Left renal cortex interstitium (tissue), 4 donors: ENCODE data around the gene USP9X. TPM values are rescaled to one million over a fixed set of nuclear protein-coding genes. Genes with fewer than 3 reads are reported as not detected.
"Not testable (repeated sequence)": the region's sequence is repeated elsewhere in the genome, so short reads cannot be mapped to it uniquely, and the experiment has no call there.

Experiments
- DNase-seq, 4 donors: peaks; one replicate each; pipeline ENCODE4 v3.0.0-alpha.2; 2013; ENCODE audit warnings: low read depth in 4 of 4, low spot score in 2 of 4, missing footprints in 1 of 4
- polyA plus RNA-seq, 4 donors: library from polyadenylated mRNA; unstranded; fragments of 120-200 nt; gene quantifications; one replicate each; pipeline ENCODE4 v1.2.1, GENCODE V29; 2013; ENCODE audit not compliant: insufficient read length in 4 of 4

Gene USP9X
- polyA plus RNA-seq, 4 donors = 53.9 to 72.1 (median 60.0) TPM

DNA sequence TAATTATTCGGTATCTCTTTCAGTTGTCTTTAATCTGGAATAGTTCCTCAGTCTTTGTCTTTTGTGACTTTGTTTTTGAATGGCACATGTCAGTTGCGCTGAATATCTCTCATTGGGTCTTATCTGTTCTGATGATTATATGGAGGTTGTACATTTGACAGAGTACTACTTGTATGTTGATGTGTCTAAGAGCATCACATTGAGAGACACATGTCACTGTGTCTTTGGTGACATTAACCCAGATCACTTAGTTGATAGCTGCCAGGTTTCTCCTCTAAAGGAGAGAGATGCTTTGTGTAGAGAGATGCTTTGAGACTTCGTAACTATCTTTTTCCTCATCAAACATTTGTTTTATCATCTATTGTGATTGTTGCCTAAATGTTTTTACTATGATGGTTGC, 92.1 kb downstream of the USP9X start:
- DNase-seq = no peak

DNA sequence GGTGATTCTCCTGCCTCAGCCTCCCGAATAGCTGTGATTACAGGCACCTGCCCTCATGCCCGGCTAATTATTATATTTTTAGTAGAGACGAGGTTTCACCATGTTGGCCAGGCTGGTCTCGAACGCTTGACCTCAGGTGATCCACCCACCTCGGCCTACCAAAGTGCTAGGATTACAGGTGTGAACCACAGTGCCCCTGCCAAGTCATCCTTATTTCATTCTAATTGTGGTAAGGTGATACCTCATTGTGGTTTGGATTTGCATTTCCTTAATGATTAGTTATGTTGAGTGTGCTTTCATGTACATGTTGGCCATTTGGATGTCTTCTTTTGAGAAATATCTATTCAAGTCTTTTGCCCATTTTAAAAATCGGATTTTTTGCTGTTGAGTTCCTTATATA, 93.0 kb downstream of the USP9X start:
- no peak for DNase-seq

DNA sequence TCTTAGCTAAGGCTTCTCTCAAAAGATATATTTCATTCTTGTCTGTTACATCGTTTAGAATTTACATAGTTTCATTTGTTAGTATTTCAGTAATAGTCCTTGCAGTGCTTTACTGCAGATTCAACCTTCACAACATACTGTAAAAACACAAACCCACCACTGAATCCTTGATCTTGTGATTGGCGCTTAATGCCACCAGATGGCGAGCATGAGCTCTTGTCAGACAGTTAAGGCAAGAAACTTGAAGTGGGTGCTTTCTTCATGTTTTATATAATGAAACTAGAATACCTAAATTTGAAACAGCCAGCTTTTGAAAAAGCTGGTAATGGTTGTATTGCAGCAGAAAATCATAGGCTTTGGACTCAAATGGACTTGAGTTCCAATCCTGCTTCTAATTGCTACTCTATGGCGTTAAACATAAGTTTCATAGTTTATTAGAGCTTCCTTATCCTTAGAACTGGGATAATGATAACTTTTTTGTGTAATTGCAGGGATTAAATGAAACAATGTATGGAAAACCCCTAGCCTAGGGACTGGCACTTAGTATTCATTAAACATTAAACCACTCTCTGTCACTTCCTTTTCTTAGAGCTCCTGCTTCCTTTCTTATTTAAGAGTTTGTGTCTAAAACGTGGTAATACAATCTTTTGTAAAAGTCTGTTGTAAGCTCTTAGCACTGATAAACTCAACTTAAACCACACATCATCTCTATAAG, 95.1 kb downstream of the USP9X start:
- peak in 1 of 4 donors; percentile 29 for DNase-seq

DNA sequence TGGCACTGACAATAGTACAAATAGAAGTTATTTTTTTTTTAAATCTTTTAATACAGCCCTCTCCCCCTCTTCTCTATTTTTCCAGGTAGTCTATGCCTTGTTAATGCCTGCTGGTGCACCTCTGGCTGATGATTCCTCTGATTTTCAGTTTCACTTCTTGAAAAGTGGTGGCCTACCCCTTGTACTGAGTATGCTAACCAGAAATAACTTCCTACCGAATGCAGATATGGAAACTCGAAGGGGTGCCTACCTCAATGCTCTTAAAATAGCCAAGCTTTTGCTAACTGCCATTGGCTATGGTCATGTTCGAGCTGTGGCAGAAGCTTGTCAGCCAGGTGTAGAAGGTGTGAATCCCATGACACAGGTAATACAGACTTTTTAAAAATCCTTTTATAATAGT, 99.1 kb downstream of the USP9X start:
- no peak for DNase-seq

DNA sequence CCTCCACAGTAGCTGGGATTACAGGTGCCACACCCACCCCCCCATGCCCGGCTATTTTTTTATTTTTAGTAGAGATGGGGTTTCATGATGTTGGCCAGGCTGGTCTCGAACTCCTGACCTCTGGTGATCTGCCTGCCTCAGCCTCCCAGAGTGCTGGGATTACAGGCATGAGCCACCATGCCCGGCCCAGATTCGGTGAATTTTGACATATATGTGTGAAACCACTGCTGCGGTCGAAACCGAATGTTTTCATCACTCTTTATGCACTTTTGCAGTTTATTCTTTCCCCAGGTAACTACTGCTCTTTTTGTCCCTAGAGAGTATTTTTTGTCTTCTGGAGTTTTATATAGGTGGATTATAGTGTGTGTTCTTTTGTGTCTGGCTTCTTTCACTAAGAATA, 101.7 kb downstream of the USP9X start:
- DNase-seq = not testable (repeated sequence)

DNA sequence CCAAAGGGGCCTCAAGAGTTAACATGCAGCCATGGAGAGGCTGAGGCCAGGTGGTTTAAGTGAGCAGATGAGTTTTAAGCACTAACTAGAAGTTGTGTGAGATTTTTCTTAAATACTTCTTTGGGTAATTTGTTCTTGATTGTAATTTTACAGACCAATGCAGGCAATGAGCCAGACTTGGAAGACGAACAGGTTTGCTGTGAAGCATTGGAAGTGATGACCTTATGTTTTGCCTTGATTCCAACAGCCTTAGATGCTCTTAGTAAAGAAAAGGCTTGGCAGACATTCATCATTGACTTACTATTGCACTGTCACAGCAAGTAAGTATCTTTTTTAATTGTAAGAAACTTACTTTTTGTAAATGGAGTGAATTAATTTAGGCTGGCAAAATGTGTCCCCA, 103.9 kb downstream of the USP9X start:
- no peak for DNase-seq

DNA sequence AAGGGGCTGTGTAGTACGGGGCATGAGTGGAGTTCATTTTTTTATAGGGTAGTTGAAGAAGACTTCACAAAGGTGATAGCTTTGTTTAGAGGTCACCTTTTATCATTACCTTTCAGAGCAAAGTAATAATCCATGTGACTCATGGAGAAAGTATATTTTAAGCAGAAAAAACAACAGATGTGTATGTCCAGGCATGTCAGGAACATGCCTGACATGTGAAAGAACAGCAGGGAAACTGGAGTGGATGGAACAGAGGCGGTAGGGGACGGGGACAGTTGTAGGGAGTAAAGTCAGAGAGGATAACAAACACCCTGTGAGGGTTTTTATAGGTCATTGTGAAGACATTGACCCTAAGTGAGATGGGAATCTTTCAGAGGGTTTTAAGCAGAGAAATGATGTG, 107.6 kb downstream of the USP9X start:
- DNase-seq = no peak

DNA sequence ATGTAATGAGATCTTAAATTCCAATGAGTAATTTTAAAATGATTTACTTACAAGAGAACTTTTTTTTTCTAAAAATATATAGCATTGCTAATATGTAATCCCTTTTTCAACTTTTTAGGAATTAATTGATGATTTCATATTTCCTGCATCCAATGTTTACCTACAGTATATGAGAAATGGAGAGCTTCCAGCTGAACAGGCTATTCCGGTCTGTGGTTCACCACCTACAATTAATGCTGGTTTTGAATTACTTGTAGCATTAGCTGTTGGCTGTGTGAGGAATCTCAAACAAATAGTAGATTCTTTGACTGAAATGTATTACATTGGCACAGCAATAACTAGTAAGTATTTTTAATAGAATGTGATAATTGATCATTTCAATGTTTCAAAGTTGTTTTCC, 113.2 kb downstream of the USP9X start:
- DNase-seq = no peak

DNA sequence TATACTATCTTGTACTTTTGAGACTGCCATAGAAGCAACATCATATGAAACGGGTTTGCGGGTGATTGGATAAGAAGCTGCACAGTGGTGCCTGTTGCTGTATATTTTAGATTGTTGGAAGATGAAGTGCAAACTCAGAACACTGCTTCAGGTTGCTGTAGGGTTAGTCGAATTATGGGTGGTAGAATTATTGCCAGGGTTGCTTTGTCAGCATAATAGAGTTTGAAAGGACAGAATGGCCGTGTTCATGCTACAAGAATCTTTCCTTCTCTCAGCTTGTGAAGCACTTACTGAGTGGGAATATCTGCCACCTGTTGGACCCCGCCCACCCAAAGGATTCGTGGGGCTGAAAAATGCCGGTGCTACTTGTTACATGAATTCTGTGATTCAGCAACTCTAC, 115.5 kb downstream of the USP9X start:
- no peak for DNase-seq

DNA sequence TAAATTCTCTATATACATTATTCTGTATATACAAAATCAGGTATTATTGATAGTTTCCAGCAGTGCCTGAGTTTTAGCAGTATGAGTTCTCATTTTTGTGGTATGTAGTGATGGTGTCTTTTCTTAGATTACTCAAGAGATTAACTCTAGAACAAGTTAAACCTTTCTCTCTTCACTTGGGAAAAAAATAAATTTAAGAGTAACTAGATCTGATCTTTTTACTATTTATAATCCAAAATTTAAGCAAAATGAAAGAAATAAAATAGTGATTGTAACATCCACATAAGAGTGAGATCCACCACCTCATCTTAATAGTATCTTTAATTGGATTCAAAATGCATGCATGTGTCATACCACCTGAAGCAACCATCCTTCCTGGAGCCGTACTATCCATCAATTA, 124.6 kb downstream of the USP9X start:
- no peak for DNase-seq

DNA sequence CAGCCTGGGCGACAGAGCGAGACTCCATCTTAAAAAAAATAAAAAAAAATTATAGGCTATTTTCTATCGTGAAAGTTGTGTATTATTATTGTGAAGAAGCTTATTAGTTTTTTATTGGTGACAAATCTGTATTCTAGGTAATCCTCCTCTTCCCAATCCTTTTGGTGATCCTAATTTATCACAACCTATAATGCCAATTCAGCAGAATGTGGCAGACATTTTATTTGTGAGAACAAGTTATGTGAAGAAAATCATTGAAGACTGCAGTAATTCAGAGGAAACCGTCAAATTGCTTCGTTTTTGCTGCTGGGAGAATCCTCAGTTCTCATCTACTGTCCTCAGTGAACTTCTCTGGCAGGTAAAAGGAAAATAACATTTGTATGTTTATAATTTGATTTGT, 139.4 kb downstream of the USP9X start:
- DNase-seq = no peak

DNA sequence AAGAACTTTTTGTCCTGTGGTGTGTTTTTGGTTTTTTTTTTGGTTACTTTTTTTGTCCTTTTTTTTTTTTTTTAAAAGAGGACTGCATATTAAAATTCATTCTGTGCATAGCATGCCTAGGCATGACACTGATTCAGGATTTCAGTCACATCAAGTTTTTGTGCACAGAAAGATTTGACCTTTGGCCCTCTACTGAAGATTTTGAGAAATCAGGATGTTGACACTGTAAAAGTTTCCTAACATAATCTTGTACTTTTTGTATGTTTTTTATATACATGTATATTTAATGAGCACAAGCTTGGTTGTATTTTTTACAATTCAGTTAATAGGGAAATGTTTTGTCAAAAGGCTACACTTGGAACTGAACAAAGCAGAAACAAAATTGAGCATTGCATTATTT, 148.7 kb downstream of the USP9X start:
- no peak for DNase-seq

DNA sequence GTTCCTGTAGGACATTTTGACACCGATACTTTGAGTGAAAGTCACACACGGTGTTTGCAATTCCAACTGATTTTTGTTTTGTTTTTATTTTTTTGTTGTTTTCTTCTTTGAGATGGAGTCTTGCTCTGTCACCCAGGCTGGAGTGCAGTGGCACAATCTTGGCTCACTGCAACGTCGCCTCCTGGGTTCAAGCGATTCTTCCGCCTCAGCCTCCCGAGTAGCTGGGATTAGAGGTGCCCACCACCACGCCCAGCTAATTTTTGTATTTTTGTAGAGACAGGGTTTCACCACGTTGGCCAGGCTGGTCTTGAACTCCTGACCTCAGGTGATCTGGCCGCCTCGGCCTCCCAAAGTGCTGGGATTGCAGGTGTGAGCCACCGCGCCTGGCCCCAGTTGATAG, 149.2 kb downstream of the USP9X start:
- not testable (repeated sequence) for DNase-seq

DNA sequence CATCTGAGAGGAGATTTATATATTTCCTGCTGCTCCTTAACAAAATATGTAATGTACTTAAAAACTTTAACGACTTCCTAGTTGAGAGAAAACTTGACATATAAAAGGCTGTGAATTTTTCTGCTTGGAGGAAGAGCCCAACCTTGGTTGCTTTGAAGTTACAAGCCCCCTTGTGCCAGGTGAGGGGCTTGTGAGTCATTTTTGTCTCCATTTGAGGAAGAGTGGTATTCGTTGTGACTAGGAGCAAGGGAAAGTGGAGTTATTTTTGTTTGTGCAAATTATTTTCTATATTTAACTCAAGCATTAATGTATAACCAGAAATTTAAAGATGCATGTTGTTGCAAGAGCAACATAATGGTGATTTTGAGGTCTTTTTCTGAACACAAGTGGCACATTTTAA, 149.7 kb downstream of the USP9X start:
- no peak for DNase-seq

DNA sequence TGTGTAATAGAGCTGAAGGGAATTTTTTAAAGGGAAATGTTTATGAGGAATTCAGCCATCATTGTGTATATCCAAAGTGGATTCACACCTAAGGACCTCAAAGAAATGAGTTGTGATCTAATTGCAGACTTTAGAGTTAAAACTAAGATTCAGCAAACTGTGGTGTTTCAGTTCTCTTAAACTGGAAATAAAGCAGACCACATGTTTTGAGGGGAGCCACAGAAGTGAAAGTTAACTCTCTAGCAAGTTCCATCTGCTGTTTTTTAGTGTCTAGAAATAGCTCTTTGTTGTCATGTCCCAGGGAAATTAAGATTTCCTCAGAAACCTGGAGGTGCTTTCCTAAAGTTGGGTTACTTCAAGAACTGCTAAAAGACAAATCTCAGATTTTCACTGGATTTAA, 151.4 kb downstream of the USP9X start:
- DNase-seq = no peak

DNA sequence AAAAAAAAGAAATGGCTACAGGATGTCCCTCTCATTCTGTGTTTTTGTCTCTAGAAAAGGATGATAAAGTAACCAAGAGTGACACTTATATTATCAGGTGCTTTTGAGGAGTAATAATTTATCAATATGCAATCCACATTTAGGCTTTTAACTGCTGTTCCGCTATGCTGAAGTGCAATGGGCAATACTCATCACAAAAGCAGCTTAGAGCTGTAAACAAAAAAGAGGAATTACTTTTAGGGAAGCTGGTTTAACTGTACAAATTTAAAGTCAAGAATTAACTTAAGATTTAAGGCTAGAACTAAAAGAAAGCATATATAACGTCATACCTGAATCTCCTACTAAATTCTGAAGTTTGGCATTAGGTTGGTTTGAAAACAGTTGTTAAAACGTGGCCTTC, 155.3 kb downstream of the USP9X start:
- no peak for DNase-seq

DNA sequence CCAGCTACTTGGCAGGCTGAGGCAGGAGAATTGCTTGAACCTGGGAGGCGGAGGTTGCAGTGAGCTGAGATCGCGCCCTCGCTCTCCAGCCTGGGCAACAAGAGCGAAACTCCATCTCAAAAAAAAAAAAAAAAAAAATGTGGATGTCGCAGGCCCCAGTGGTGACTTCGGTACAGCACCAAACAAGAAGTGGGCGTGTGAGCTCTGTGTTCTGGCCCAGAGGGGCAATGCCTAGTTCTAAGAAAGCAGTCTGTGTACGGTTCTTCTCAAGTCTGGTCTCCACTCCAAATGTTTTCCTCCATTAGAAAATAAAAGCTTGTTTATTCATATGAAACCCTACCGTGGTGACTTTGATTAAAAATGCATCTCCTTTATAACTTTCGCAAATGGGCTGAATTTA, 156.7 kb downstream of the USP9X start:
- no peak for DNase-seq

DNA sequence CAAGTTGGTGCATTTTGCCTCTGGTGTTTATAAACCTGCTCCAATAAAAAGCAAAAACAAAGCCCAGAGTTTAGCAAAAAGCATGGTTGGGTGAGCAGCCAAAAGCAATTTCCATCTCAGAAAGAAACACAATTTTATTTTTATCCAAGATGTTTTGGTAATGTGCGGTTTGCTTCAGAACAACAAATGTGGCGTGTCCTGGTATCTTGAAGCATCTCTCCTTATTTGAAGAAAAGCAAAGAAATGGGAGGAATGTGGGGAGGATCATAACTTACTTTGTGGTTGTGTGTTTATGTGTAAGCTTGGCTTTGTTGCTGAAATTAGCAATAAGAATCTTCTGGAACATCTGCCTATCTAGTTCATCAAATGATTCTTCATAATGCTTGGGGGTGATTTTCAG, 160.4 kb downstream of the USP9X start:
- no peak for DNase-seq

DNA sequence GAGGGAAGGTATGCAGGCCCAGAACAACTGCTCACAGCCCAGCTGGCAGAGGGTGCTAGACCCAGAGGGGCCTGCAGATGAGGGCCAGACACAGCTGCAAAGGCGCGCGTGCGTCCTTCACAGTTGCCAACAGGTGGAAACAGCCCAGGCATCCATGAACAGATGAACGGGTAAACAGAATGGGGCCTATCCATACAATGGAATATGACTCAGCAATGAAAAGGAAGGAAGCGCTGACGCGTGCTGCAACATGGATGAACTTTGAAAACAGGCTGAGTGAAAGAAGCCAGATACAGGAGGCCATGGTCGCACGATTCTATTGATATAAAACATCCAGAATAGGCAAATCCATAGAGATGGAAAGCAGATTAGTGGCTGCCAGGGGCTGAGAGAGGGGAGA, 165.6 kb downstream of the USP9X start:
- DNase-seq = no peak

DNA sequence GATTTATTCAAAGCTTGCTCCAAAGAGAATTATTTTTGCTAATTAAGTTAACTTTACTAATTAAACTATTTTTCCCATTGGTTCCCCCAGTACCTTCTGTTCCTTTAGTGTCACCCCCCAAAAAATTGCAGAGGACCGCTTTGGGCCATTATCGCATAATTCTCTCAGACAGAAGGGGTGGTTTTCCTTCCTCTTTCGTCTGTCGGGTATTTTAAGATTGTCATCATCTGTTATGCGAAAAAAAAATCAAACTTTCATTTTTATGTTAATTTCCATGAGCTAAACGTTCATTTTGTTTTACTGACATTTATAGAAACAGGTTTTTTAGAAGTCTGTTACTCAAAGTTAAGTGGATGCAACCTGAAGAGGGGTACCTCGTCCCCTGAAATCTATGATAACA, 172.6 kb downstream of the USP9X start:
- no peak for DNase-seq

DNA sequence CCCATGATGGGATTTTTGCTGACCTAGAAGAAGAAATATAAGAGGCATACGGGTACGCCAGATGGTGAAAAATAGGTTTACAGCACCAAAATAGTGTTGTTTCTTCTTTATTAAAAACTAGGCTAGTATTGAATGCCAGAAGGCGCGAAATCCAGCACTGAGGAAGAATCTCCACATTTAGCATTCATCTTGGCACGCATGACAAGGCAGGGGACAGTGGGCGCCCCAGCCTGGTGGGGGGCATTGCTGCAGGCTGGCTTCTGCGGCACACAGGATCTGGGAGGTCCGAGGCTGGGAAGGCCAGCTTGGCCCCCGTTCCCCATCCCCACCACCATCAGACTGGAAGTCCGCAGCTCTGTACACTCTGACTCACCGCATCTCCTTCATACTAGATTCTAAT, 173.0 kb downstream of the USP9X start:
- no peak for DNase-seq

DNA sequence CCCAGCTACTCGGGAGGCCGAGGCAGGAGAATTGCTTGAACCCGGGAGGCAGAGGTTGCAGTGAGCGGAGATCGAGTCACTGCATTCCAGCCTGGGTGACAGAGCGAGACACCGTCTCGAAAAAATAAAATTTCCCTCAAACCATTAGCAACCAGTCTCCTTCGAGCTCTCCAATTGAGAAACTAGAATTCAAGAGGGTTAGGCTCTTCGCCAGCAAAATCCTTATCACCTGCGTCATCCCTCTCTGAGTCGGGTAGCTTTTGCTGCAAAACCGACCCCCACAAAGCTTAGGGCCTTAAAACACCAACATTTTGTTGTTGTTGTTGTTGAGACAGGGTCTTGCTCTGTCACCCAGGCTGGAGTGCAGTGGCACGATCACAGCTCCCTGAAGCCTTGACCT, 173.6 kb downstream of the USP9X start:
- no peak for DNase-seq

DNA sequence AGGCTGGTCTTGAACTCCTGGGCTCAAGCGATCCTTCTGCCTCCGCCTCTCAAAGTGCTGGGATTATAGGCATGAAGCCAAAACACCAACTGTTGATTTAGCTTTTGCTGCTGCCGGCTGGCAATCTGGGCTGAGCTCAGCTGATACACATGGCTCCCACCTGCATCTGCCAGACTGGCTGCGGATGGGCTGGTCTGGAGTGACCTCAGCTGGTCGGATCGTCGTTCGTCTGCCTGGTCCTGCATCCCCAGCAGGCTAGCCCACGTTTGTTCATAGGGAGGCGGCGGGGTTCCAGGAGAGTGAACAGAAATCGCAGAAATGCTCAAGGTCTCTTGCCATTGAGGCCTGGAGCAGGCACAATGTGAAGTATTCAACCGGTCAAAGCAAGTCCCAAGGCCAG, 174.3 kb downstream of the USP9X start:
- DNase-seq = no peak
